WI38 (cell line): ENCODE results near the gene CALHM4.

Experiments
- H3K4me3 ChIP-seq: 2 replicates; pipeline ENCODE4 v1.5.1; 2011; ENCODE audit warnings: low read depth, mild to moderate bottlenecking, control low read depth, low read length
- TF ChIP-seq, protein P1 (sequence below): IDR thresholded peaks from 2 replicates; pipeline ENCODE4 v1.5.1; 2012; ENCODE audit warnings: low read depth, mild to moderate bottlenecking, control low read depth, low read length

CALHM4 gene

DNA sequence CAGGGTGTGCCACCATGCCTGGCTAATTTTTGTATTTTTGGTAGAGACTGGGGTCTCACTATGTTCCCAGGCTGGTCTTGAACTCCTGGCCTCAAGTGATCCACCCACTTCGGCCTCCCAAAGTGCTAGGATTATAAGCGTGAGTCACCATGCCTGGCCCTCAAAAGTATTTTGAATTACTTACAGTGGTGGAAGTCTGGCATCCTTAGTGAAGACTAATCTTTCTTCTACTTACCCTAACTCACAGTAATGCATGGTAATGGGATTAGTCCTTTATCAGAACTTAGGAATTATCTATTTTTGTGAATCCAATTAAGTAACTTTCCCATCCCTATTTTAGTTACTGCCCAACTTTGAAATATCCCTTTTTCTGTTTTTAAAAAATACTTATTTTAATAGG, 21.7 kb downstream of the CALHM4 start:
- TF ChIP-seq, protein P1, sequence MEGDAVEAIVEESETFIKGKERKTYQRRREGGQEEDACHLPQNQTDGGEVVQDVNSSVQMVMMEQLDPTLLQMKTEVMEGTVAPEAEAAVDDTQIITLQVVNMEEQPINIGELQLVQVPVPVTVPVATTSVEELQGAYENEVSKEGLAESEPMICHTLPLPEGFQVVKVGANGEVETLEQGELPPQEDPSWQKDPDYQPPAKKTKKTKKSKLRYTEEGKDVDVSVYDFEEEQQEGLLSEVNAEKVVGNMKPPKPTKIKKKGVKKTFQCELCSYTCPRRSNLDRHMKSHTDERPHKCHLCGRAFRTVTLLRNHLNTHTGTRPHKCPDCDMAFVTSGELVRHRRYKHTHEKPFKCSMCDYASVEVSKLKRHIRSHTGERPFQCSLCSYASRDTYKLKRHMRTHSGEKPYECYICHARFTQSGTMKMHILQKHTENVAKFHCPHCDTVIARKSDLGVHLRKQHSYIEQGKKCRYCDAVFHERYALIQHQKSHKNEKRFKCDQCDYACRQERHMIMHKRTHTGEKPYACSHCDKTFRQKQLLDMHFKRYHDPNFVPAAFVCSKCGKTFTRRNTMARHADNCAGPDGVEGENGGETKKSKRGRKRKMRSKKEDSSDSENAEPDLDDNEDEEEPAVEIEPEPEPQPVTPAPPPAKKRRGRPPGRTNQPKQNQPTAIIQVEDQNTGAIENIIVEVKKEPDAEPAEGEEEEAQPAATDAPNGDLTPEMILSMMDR = no peak

DNA sequence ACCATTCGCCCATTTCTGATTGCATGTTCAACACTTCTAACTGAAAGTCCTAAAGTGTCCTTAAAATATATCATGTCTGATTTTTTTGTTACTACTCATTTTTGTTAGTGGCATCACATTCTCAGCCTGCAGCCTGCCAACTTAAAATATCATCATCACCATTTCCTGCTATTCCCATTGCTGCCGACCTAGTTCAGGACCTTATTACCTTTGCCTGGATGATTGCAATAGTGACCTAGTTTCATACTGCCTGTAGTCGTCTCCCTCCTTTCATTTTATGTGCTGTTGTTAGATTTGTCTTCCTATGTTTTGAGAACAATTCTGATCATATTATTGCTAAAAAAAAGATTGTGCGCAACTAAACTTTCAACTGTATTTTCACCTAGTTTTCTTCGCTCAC, 23.9 kb downstream of the CALHM4 start:
- H3K4me3 ChIP-seq = no peak overlapping the region
- TF ChIP-seq, protein P1 = no peak

More for the DNA sequence above, 21.7 kb downstream of the CALHM4 start:
- H3K4me3 ChIP-seq = no peak overlapping the region

DNA sequence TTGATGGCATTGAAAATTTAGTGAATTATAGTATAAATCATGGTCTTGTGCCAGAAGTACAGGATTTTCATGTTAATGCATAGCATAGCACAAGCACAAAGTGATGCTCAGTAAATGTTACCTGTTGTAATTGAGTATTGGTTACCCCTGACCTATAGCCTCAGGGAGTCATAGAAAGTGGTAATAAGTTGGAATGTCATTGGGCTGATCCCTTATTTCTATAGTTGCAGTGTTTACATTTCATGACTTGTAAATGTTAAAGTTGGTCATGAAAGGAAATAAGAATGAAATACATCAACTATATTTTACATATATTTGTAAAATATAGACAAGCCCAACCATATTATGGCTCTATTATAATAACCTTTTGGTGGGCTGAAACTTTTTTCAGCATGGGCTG, 24.8 kb downstream of the CALHM4 start:
- TF ChIP-seq, protein P1 = no peak
- H3K4me3 ChIP-seq = no peak overlapping the region

DNA sequence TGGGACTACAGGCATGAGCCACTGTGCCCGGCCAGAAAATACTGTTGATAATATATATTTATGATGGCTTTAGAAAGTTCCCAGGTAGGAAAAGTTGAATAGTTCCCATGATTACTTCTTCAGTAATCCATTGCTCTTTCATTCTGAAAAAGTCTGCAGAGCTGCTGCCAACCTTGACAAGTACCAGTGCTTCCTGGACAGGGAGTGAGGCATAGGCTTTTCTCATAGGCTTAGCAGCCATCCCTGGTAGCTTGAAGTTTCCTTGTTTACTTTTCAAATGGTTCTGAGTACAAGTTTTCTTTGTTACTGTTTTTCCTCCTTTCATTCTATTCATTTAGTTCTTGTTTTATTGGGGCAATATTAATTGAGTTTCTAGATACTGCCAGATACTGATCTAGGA, 25.6 kb downstream of the CALHM4 start:
- H3K4me3 ChIP-seq = no peak overlapping the region
- TF ChIP-seq, protein P1 = no peak

DNA sequence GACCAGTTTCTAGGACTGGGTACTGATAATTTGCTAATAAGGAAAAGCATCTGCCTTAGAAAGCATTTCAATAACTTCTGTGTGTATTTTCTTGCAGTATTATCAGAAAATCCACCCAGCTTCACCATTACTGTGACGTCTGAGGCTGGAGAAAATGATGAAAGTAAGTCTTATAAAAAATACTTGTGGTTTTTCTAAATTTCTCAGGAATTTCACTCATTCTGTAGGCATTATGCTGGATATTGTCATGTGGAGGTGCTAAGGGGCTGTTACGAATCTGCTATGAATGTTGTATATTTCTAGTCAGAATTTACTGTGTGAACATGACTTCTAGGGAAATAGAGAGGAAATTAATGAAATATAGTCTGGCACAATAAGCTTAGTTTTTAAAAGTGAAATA, 26.6 kb downstream of the CALHM4 start:
- TF ChIP-seq, protein P1 = no peak
- H3K4me3 ChIP-seq = no peak overlapping the region

DNA sequence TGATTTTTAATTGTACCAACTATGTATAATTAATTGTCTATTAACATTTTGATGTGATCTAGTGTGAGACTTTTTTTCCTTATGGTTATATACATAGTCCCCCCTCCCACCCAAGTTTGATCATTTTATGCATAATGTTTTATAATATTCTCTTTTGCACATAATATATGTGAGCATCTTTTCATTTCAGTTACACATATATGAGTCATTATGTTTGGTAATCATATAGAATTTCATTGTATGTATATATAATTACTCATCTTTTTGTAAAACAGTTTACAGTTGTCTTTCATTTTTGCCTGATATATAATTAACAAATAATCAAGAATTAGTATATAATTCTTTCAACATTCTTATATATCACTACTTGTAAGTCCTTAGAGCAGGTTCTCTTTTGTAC, 32.7 kb downstream of the CALHM4 start:
- TF ChIP-seq, protein P1 = no peak
- no peak overlapping the region for H3K4me3 ChIP-seq

DNA sequence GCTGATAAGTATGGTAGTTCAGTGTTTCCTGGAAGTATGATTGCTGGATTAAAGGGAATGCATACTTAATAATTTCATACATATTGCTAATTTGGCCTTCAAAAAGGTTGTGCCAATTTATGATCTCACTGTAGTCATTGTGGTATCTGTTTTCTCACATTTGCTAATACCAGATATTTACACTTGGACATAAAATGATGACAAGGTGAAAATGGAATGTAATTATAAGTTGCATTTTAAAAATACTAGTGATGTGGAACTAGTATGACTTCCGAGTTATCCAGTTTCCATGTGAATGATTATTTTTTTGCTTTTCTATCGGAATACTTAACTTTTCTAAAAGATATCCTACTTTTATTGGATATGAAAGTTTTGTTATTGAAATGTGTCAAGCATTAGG, 33.2 kb downstream of the CALHM4 start:
- no peak overlapping the region for H3K4me3 ChIP-seq
- TF ChIP-seq, protein P1 = no peak
